DND-41 (cell line): ENCODE data around the gene NPPC.

ENCODE experiments used
- CTCF ChIP-seq: IDR thresholded peaks from 2 replicates; pipeline ENCODE4 v1.5.1; 2012; ENCODE audit warnings: borderline replicate concordance, low read length, moderate library complexity, mild to moderate bottlenecking; ENCODE audit not compliant: poor library complexity, severe bottlenecking; ENCODE audit errors: extremely low read depth
- EZH2 ChIP-seq: IDR thresholded peaks from 3 replicates; pipeline ENCODE4 v1.6.1; 2012; ENCODE audit warnings: borderline replicate concordance, low read depth, mild to moderate bottlenecking, moderate library complexity, low read length, inconsistent platforms; ENCODE audit not compliant: severe bottlenecking

GRCh38 chr2:231911381-231911780 is 14.8 kb downstream of the NPPC start:
- TF ChIP-seq CTCF (no peak), EZH2 (no peak)
